Measurements from ENCODE around the gene THAP8.

DNA sequence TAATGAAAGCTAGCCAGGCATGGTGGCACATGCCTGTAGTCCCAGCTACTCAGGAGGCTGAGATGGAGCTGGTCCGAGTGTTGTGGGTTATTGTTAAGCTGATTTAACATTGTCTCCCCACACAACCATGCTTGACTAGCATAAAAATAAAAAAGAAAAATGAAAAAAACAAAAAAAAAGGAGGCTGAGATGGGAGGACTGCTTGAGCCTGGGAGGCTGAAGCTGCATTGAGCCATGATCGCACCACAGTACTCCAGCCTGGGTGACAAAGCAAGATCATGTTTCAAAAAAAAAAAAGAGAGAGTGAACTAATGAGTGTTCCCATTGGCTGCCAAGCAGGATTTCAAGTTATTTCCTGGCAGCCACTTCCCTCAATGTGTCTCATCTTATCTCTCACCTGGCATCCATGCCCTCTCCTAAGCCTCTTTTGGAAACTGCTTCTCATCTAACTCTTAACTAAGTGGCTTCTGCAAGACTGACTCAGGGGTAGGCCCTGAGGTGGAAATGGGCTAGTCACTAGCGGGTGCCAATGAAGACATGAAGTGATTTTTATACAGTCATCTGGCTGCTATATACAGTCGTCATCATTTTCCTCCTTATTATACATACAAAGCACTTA, 4.9 kb downstream of the THAP8 start:
- TF ChIP-seq, protein P1, sequence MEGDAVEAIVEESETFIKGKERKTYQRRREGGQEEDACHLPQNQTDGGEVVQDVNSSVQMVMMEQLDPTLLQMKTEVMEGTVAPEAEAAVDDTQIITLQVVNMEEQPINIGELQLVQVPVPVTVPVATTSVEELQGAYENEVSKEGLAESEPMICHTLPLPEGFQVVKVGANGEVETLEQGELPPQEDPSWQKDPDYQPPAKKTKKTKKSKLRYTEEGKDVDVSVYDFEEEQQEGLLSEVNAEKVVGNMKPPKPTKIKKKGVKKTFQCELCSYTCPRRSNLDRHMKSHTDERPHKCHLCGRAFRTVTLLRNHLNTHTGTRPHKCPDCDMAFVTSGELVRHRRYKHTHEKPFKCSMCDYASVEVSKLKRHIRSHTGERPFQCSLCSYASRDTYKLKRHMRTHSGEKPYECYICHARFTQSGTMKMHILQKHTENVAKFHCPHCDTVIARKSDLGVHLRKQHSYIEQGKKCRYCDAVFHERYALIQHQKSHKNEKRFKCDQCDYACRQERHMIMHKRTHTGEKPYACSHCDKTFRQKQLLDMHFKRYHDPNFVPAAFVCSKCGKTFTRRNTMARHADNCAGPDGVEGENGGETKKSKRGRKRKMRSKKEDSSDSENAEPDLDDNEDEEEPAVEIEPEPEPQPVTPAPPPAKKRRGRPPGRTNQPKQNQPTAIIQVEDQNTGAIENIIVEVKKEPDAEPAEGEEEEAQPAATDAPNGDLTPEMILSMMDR (IDR thresholded peaks at IDR 0.05) = no peak
- TF ChIP-seq POLR2A (IDR thresholded peaks at IDR 0.05) = no peak
- TF ChIP-seq EP300 (IDR thresholded peaks at IDR 0.05) = no peak
